ENCODE results near the gene PMFBP1.
"Not testable (repeated sequence)": the region's sequence is repeated elsewhere in the genome, so short reads cannot be mapped to it uniquely, and the experiment has no call there.

PMFBP1 gene

GRCh38 chr16:72110662-72111615 lies 61.0 kb downstream of the PMFBP1 start:
- in situ Hi-C loops (cut with HindIII; ENCODE audit: low sequenced_read_pairs) = no loop called here

- in situ Hi-C loops (cut with HindIII; ENCODE audit: low sequenced_read_pairs) = no loop called here
These were observed 61.9 kb downstream of the PMFBP1 start for GRCh38 chr16:72109966-72110530.

- in situ Hi-C loops (cut with HindIII; ENCODE audit: low sequenced_read_pairs) = no loop called here
These were observed 62.7 kb downstream of the PMFBP1 start for GRCh38 chr16:72109300-72109699.

GRCh38 chr16:72108353-72109102 lies 63.4 kb downstream of the PMFBP1 start:
- in situ Hi-C loops (cut with HindIII; ENCODE audit: low sequenced_read_pairs) = no loop called here

- in situ Hi-C loops (cut with HindIII; ENCODE audit: low sequenced_read_pairs) = no loop called here
These were observed 64.6 kb downstream of the PMFBP1 start for GRCh38 chr16:72107371-72107770.

DNA sequence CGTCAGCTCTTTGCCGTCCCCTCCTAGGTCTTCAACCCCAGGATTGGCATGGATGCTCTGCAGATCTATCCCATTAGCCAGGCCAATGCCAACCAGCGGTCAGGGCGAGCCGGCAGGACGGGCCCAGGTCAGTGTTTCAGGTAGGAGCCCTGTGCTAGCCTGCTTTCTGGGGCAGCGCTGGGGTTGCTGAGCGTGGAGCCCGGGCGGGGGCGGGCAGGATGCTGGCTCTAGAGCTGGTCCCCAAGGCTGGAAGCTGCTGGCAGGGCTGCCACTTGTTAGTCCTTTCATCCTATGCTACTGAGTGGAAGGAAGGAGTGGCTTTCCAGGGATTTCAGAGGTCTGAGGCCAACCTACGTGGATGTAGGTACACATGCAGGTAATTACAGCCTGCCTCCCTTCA lies 66.0 kb downstream of the PMFBP1 start:
- in situ Hi-C loops (cut with HindIII; ENCODE audit: low sequenced_read_pairs) = no loop called here

DNA sequence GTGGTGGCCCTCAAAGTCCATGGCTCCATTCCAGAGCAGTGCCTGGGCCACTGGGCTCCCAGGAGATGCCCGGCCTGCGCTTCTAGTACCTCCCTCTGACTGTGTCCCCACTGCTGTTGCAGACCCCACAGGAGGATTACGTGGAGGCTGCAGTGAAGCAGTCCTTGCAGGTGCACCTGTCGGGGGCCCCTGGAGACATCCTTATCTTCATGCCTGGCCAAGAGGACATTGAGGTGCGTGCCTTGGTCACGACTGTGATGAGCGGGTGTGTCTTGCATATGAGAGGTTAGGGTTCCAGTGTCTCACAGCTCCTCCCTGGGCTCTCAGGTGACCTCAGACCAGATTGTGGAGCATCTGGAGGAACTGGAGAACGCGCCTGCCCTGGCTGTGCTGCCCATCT lies 67.0 kb downstream of the PMFBP1 start:
- in situ Hi-C loops (cut with HindIII; ENCODE audit: low sequenced_read_pairs) = no loop called here

- in situ Hi-C loops (cut with HindIII; ENCODE audit: low sequenced_read_pairs) = no loop called here
These were observed 70.8 kb downstream of the PMFBP1 start for GRCh38 chr16:72101195-72101594.

GRCh38 chr16:72099377-72099818 lies 72.6 kb downstream of the PMFBP1 start:
- in situ Hi-C loops (cut with HindIII; ENCODE audit: low sequenced_read_pairs) = no loop called here

- in situ Hi-C loops (cut with HindIII; ENCODE audit: low sequenced_read_pairs) = no loop called here
These were observed 73.0 kb downstream of the PMFBP1 start for GRCh38 chr16:72098936-72099335.

- in situ Hi-C loops (cut with HindIII; ENCODE audit: low sequenced_read_pairs) = no loop called here
These were observed 77.7 kb downstream of the PMFBP1 start for GRCh38 chr16:72094266-72094610.

GRCh38 chr16:72093448-72094265 lies 78.3 kb downstream of the PMFBP1 start, which contains the start of the genes DHX38 and TXNL4B:
TSS of gene DHX38 (plus strand) at chr16:72093847. CDS start at chr16:72096158, 2,311 bp downstream.
TSS of gene TXNL4B (minus strand) at chr16:72093620. CDS start at chr16:72090749, 2,871 bp downstream.
- in situ Hi-C loops (cut with HindIII; ENCODE audit: low sequenced_read_pairs) = no loop called here

DNA sequence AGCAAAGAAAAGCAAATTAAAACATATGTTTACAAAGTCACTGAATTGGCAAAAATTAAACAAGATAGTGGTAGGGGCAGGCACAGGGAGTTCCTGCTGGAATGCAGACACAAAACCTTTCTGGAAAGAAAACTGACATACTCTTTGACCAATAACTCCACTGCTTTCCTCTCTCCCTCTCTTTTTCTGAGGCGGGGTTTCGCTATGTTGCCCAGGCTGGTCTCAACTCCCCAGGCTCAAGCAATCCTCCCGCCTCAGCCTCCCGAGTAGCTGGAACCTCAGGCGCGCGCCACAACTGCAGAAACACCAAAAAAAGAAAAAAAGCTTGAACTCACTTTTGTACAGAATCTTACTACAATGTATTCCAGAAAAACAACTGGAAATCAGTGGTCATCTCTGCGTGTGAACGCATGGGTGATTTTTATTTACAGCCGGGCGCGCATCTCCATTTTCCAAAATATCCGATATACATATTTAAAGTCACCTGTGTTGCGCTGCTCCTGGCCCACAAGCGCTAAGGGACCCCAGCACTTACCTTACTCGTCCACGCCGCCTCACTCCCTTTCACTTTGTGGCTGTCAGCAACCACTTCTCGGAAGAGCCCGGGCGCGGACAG lies 79.0 kb downstream of the PMFBP1 start:
- in situ Hi-C loops (cut with HindIII; ENCODE audit: low sequenced_read_pairs) = no loop called here

DNA sequence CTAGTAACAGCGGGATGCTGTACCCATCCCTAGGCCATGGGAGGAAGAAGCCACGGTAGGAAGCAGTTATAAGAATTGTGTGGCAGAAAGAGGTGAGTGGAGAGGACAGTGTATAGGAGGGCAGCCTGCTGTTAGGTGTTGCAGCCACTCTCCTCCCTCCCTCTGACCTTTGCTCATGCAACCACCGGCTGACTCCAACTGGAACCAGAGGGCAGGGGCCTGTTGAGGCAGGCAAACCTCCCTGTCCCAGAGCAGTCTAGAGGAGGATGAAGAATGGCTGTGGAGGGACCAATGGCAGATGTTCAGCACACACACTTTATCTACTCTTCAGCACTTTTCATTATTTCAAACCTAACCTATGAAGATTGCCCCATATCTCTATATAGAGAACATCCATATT lies 80.7 kb downstream of the PMFBP1 start:
- in situ Hi-C loops (cut with HindIII; ENCODE audit: low sequenced_read_pairs) = no loop called here

DNA sequence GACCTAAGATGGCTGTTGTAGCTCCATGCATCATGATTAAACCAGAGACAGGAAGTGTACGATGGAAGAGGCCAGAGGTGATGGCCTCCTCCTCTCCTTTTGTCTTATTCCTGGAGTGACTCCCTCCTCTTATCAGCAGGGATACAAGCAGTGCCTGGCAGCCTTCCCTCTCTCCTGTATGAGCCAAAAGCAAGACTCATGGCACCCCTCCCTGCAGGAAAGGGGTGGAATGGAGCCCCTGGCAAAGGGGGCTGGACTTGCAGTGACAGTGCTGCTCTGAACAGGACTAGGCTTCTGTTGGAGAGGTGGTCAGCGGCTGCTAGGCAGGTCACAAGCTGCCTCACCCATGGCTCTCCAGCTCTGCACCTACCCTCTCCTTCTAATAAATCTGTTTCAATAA lies 87.0 kb downstream of the PMFBP1 start:
- in situ Hi-C loops (cut with HindIII; ENCODE audit: low sequenced_read_pairs) = no loop called here

- in situ Hi-C loops (cut with HindIII; ENCODE audit: low sequenced_read_pairs) = no loop called here
These were observed 87.5 kb downstream of the PMFBP1 start for GRCh38 chr16:72084445-72084844.

DNA sequence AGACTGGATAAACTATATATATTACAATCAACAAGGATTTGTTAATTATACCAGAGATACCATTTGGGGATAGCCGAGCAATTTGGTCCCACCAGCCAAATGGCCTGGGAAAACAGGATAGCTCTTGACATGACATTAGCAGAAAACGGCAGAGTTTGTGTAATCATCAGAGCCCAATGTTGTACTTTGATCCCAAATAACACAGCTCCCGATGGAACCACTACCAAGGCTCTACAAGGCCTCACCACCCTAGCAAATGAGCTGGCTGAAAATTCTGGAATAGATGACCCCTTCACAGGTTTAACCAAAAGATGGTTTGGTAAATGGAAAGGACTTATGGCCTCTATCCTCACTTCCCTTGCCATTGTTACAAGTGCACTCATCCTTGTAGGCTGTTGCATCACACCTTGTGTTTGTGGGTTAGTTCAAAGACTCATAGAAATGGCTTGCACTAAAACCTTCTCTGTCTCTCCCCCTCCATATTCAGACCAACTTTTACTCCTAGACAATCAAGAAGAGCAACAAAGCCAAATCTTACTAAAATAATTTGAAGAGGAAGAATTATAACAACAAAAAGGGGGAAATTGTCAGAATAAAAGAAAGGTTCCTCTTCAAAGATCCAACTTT lies 88.1 kb downstream of the PMFBP1 start:
- in situ Hi-C loops (cut with HindIII; ENCODE audit: low sequenced_read_pairs) = no loop called here

DNA sequence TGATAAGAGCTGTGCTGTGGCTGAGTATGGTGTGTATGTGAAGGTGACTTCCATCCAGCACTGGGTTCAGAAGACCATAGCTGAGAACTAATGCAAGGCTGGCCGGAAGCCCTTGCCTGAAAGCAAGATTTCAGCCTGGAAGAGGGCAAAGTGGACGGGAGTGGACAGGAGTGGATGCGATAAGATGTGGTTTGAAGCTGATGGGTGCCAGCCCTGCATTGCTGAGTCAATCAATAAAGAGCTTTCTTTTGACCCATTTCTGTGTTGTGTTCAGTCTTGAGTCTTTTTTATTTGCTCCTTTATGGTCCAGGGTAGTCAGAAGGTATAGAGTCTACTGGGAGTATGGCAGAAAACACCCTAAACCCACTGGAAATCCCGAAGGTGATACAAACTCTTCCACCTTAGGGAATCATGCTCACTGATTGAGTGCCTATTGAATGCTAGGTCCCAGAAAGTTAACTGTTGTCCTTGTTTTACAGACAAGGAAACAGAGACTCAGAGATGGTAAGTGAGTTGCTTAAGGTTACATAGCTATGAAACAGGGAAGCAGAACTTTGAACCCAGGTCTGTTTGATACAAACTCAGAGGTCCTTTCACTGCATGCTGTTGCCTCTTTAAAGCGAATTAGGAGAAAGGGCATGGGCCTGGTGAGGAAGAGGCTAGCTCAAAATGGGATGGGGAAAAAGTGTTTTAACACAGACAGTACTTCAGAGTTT lies 94.8 kb downstream of the PMFBP1 start:
- in situ Hi-C loops (cut with HindIII; ENCODE audit: low sequenced_read_pairs) = not testable (repeated sequence)

DNA sequence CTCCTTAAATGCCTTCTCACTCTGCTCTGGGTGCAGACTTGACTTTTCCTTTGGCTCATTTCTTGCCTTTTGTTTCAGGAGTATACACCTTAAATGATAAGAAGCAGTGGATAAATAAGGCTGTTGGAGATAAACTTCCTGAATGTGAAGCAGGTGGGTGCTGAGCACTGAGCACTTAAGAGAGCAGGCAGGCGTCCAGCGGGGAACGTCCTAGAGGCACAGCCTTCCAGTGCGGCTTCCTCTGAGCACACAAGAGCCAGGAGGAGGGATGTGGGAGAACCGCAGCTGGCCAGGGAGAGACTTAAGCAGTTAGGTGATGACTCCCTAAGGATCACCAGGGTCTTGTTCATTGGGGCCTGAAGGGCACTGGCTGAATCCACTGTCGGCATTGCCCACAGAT lies 96.9 kb downstream of the PMFBP1 start:
- in situ Hi-C loops (cut with HindIII; ENCODE audit: low sequenced_read_pairs) = not testable (repeated sequence)
